Measurements from ENCODE around the gene KHDC4.
"Not testable (repeated sequence)": the region's sequence is repeated elsewhere in the genome, so short reads cannot be mapped to it uniquely, and the experiment has no call there.

Gene KHDC4

GRCh38 chr1:155897746-155898145 lies 36.5 kb downstream of the KHDC4 start:
- no peak for DNase-seq

GRCh38 chr1:155896476-155896875 lies 37.7 kb downstream of the KHDC4 start:
- DNase-seq: not testable (repeated sequence)

- not testable (repeated sequence) for DNase-seq
Measured at GRCh38 chr1:155895617-155896016, 38.6 kb downstream of the KHDC4 start.

GRCh38 chr1:155893389-155894142 lies 40.6 kb downstream of the KHDC4 start:
- peak; percentile 73 for DNase-seq

- no peak for DNase-seq
Measured at GRCh38 chr1:155892796-155893195, 41.4 kb downstream of the KHDC4 start.

GRCh38 chr1:155890251-155890650 lies 44.0 kb downstream of the KHDC4 start:
- no peak for DNase-seq

GRCh38 chr1:155889566-155889965 lies 44.6 kb downstream of the KHDC4 start:
- DNase-seq: no peak

GRCh38 chr1:155888481-155888880 lies 45.7 kb downstream of the KHDC4 start:
- DNase-seq: no peak

GRCh38 chr1:155884982-155885381 lies 49.2 kb downstream of the KHDC4 start:
- no peak for DNase-seq

- DNase-seq: no peak
Measured at GRCh38 chr1:155884031-155884960, 49.9 kb downstream of the KHDC4 start.

- DNase-seq: no peak
Measured at GRCh38 chr1:155882766-155883165, 51.4 kb downstream of the KHDC4 start.

- DNase-seq: no peak
Measured at GRCh38 chr1:155882235-155882634, 52.0 kb downstream of the KHDC4 start.

- no peak for DNase-seq
Measured at GRCh38 chr1:155880950-155881349, 53.3 kb downstream of the KHDC4 start.

- no peak for DNase-seq
Measured at GRCh38 chr1:155880251-155880650, 54.0 kb downstream of the KHDC4 start.

- no peak for DNase-seq
Measured at GRCh38 chr1:155877945-155878344, 56.3 kb downstream of the KHDC4 start.

GRCh38 chr1:155873860-155874259 lies 60.4 kb downstream of the KHDC4 start:
- DNase-seq: no peak

GRCh38 chr1:155872527-155872926 lies 61.7 kb downstream of the KHDC4 start:
- no peak for DNase-seq

GRCh38 chr1:155871390-155871789 lies 62.8 kb downstream of the KHDC4 start:
- DNase-seq: no peak

- no peak for DNase-seq
Measured at GRCh38 chr1:155867766-155868165, 66.4 kb downstream of the KHDC4 start.

GRCh38 chr1:155864393-155864792 lies 69.8 kb downstream of the KHDC4 start:
- no peak for DNase-seq

Measured in suppressor macrophage treated with lipopolysaccharide for 4 hours (primary cell).